Breast epithelium (tissue), 4 donors: Measurements from ENCODE around the gene PRDM15. TPM values are rescaled to one million over a fixed set of nuclear protein-coding genes. Genes with fewer than 3 reads are reported as not detected.

ENCODE experiments used
- DNase-seq, 2 donors: peaks; one replicate each; pipeline ENCODE4 v3.0.0-alpha.2; 2019; ENCODE audit warnings: low spot score in 2 of 2
- H3K27ac ChIP-seq, 2 donors: fragments of 200-600 bp; sonication (generic) in 1 of 2; one replicate each; pipeline ENCODE4 v1.5.1; 2016 to 2019; ENCODE audit warnings: mild to moderate bottlenecking in 1 of 2
- H3K27me3 ChIP-seq, 2 donors: fragments of 200-600 bp; sonication (generic) in 1 of 2; one replicate each; pipeline versions ENCODE4 v1.5.1 to v1.6.0; 2017 to 2019; ENCODE audit warnings: control low read depth in 1 of 2, mild to moderate bottlenecking in 1 of 2
- H3K36me3 ChIP-seq: fragments of 200-600 bp; one replicate; pipeline ENCODE4 v1.5.1; 2019
- H3K4me1 ChIP-seq, 2 donors: fragments of 200-600 bp; sonication (generic); one replicate each; pipeline ENCODE4 v1.5.1; 2016 to 2019; ENCODE audit warnings: control low read depth in 1 of 2
- H3K4me3 ChIP-seq, 3 donors: fragments of 200-600 bp; sonication (generic); 1 replicate in 2 of 3; 2 replicates in 1 of 3; pipeline ENCODE4 v1.5.1; 2016 to 2019; ENCODE audit warnings: mild to moderate bottlenecking in 3 of 3, moderate library complexity in 2 of 3
- H3K9me3 ChIP-seq, 2 donors: fragments of 200-600 bp; sonication (generic) in 1 of 2; one replicate each; pipeline ENCODE4 v1.5.1; 2016 to 2019; ENCODE audit warnings: control low read depth in 1 of 2
- CTCF ChIP-seq, 3 donors: fragments of 450-650 bp; IDR thresholded peaks; one replicate each; pipeline ENCODE4 v1.5.1; 2016 to 2017; ENCODE audit warnings: antibody characterized with exemption in 3 of 3, mild to moderate bottlenecking in 3 of 3, moderate library complexity in 3 of 3
- POLR2A ChIP-seq: fragments of 450-650 bp; IDR thresholded peaks from one replicate; pipeline ENCODE4 v1.6.1; 2016; ENCODE audit warnings: antibody characterized with exemption, mild to moderate bottlenecking, moderate library complexity
- POLR2AphosphoS5 ChIP-seq, 3 donors: sonication (generic); formaldehyde crosslinking; IDR thresholded peaks; one replicate each; pipeline ENCODE4 v1.6.1; 2017; ENCODE audit warnings: antibody characterized with exemption in 3 of 3
- intact Hi-C: fragments of 100-400 bp; cut with DNase I; formaldehyde crosslinking; loops from one replicate; pipeline ENCODE4 v1.15.1; 2023; ENCODE audit warnings: low total_unique reads
- total RNA-seq, 3 donors: library from RNA; depleted of rRNA; stranded (reverse); fragments of >200 nt; gene quantifications; one replicate each; pipeline ENCODE4 v1.1.0, GENCODE V29; 2016

PRDM15 gene
- total RNA-seq, 3 donors from 2014 or later: 6.6 to 14.1 (median 9.2) TPM

- TF ChIP-seq POLR2A: no peak
- TF ChIP-seq CTCF (IDR thresholded peaks at IDR 0.05): no peak
- no peak for TF ChIP-seq POLR2AphosphoS5 (IDR thresholded peaks at IDR 0.05)
- Histone ChIP-seq H3K27me3 (no peaks in the 10 kb centered on the region), H3K4me1 (no peaks in the 10 kb centered on the region), H3K36me3 (no peaks in the 10 kb centered on the region), H3K27ac (no peak overlapping the region), H3K9me3 (peaks cover 0 to 9% of the 10 kb centered on the region in 2 donors), H3K4me3 (no peak overlapping the region)
- DNase-seq: no peak
- intact Hi-C loops: no loop called here
These were observed 33.7 kb downstream of the PRDM15 start for GRCh38 chr21:41845310-41846032.

- no peak for TF ChIP-seq POLR2A
- no peak for TF ChIP-seq CTCF (IDR thresholded peaks at IDR 0.05)
- no peak for TF ChIP-seq POLR2AphosphoS5 (IDR thresholded peaks at IDR 0.05)
- no peak overlapping the region for H3K27ac ChIP-seq
- H3K4me3 ChIP-seq: no peak overlapping the region
- no peaks in the 10 kb centered on the region for H3K27me3 ChIP-seq
- DNase-seq: no peak
- H3K36me3 ChIP-seq: no peaks in the 10 kb centered on the region
- intact Hi-C loops: no loop called here
- H3K4me1 ChIP-seq: no peaks in the 10 kb centered on the region
- peaks cover 0 to 10% of the 10 kb centered on the region in 2 donors for H3K9me3 ChIP-seq
These were observed 35.6 kb downstream of the PRDM15 start for GRCh38 chr21:41843584-41843983.

GRCh38 chr21:41840880-41841279 is 38.3 kb downstream of the PRDM15 start:
- Histone ChIP-seq H3K4me1 (no peaks in the 10 kb centered on the region), H3K36me3 (no peaks in the 10 kb centered on the region), H3K27me3 (no peaks in the 10 kb centered on the region), H3K4me3 (no peak overlapping the region), H3K9me3 (peaks cover 0 to 10% of the 10 kb centered on the region in 2 donors), H3K27ac (no peak overlapping the region)
- intact Hi-C loops: no loop called here
- no peak for TF ChIP-seq CTCF (IDR thresholded peaks at IDR 0.05)
- no peak for TF ChIP-seq POLR2AphosphoS5 (IDR thresholded peaks at IDR 0.05)
- no peak for TF ChIP-seq POLR2A
- DNase-seq: no peak

- no peaks in the 10 kb centered on the region for H3K4me1 ChIP-seq
- intact Hi-C loops: loop anchor here (1.0 kb wide), 1 partner anchor 21 kb away; no protein-coding TSS in a partner anchor
- H3K27ac ChIP-seq: no peak overlapping the region
- H3K27me3 ChIP-seq: no peaks in the 10 kb centered on the region
- DNase-seq: no peak
- peaks cover 0 to 10% of the 10 kb centered on the region in 2 donors for H3K9me3 ChIP-seq
- TF ChIP-seq POLR2A (no peak), CTCF (IDR thresholded peaks at IDR 0.05) (no peak), POLR2AphosphoS5 (IDR thresholded peaks at IDR 0.05) (no peak)
- H3K36me3 ChIP-seq: no peaks in the 10 kb centered on the region
- H3K4me3 ChIP-seq: no peak overlapping the region
These were observed 39.6 kb downstream of the PRDM15 start for GRCh38 chr21:41839387-41840000.

- no peaks in the 10 kb centered on the region for H3K36me3 ChIP-seq
- TF ChIP-seq CTCF (IDR thresholded peaks at IDR 0.05) (no peak), POLR2AphosphoS5 (IDR thresholded peaks at IDR 0.05) (no peak), POLR2A (no peak)
- H3K4me3 ChIP-seq: no peak overlapping the region
- H3K4me1 ChIP-seq: no peaks in the 10 kb centered on the region
- no peak overlapping the region for H3K27ac ChIP-seq
- no peaks in the 10 kb centered on the region for H3K27me3 ChIP-seq
- peaks cover 0 to 10% of the 10 kb centered on the region in 2 donors for H3K9me3 ChIP-seq
- DNase-seq: no peak
- intact Hi-C loops: no loop called here
These were observed 41.3 kb downstream of the PRDM15 start for GRCh38 chr21:41837756-41838297.
